Left colon (tissue), 2 donors: ENCODE measurements around the gene ACTR3. TPM values are rescaled to one million over a fixed set of nuclear protein-coding genes. Genes with fewer than 3 reads are reported as not detected.

Experiments used
- ATAC-seq: fragments of 200-7000 bp; cut with Tn5 transposase; one replicate; pipeline ENCODE4 v1.9.1; 2020; ENCODE audit warnings: mild to moderate bottlenecking, moderate library complexity
- DNase-seq, 2 donors: peaks; one replicate each; pipeline ENCODE4 v3.0.0-alpha.2; 2020
- intact Hi-C, 2 donors: fragments of 100-400 bp; cut with DNase I in 1 of 2; cut with micrococcal nuclease in 1 of 2; formaldehyde crosslinking; loops; one replicate each; pipeline versions ENCODE4 v1.11.2 to v1.14.0; 2022; cut with DNase I, micrococcal nuclease
- total RNA-seq, 2 donors: library from RNA; stranded (reverse); fragmentation: NEBNext Ultra II Directional; extraction: Animal tissue kit (Norgen Biotek cat#: 25700); gene quantifications; one replicate each; pipeline ENCODE4 v1.2.1, GENCODE V29; 2021
- donor health status: DM: no; HTN: no; CAD: no.
- donor health status: DM: yes; HTN: yes; CAD: no.

ACTR3 gene
- total RNA-seq, 2 donors from 2014 or later = 252 to 276 TPM

DNA sequence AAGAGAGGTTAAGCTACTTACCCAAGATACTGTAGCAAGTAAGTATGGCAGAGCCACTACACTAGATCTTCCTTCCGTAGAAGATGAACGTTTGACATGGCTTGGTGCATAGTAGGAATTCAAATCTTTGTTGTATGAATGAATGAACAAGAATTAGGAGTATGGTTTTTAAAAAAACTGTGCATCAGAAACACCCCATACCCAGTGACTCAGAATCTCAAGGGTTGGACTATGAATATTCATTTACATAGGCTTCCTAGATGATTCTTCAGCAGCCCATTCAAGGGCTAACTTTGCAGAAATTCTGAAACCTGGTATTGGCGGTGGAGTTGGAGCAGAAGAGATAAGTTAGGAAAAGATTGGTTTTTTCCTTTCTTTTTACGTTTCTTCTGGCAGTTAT is 5.4 kb downstream of the ACTR3 start:
- DNase-seq = no peak
- intact Hi-C loops = no loop called here
- ATAC-seq = no peak

- intact Hi-C loops = no loop called here
- DNase-seq = no peak
- no peak for ATAC-seq
Measured at GRCh38 chr2:113895819-113896563, 6.1 kb downstream of the ACTR3 start.

- intact Hi-C loops = no loop called here
- no peak for DNase-seq
- peak; percentile 59 for ATAC-seq
Measured at GRCh38 chr2:113896791-113897190, 6.9 kb downstream of the ACTR3 start.

DNA sequence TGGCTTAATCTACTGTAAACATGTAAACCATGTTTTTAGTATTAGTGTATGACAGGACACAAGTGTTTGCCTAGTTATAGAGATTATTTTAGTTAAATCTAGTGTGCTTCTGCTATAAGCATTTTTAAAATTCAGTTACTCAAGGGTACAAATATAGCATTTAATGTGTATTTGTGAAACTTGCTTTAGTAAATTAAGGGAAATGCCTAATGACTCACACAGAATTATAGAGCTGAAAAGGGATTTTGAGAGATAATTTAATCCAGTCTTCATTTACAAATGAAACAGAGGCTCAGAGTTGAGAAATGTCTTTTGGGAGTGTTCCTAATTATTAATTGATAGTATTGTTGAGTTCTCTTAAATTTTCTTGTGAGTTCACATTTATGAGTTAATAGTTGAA is 8.2 kb downstream of the ACTR3 start:
- DNase-seq (no peak), ATAC-seq (no peak)
- intact Hi-C loops = no loop called here

GRCh38 chr2:113899166-113899565 is 9.3 kb downstream of the ACTR3 start:
- intact Hi-C loops = no loop called here
- ATAC-seq (no peak), DNase-seq (no peak)

DNA sequence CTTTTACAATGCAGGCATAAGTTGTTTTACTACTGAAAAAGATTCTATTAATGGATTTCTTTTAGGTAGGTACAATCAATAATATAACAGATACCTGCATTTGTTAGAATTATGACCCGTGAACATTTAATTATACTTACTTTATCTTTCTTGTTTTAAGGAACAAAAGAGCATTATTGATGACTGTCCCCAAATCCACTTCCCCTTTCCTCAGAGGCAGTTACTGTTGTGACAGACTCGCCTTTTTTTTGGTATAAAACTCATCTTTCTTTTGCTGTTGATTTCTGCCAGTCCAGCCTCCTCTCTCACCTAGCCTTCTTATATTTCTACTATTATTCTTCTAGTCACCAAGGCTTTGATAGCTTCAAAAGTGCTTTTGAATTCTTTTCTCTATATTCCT is 12.1 kb downstream of the ACTR3 start:
- no peak for DNase-seq
- intact Hi-C loops = no loop called here
- no peak for ATAC-seq

- ATAC-seq = no peak
- intact Hi-C loops = no loop called here
Measured at GRCh38 chr2:113905886-113906285, 16.0 kb downstream of the ACTR3 start.

DNA sequence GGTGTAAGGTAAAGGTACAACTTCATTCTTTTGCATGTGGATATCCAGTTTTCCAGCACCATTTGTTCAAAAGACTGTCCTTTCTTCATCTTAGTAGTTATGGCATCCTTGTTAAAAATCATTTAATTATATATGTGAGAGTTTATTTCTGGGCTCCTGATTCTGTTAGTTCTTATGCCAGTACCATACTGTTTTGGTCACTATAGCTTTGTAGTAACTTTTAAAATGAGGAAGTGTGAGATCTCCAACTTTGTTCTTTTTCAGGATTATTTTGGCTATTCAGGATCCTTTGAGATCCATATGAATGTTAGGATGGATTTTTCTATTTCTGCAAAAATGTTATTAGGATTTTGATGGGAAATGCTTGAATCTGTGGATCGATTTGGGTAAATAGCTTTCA is 16.8 kb downstream of the ACTR3 start:
- intact Hi-C loops = no loop called here
- DNase-seq = no peak

More at GRCh38 chr2:113905886-113906285, 16.0 kb downstream of the ACTR3 start:
- no peak for DNase-seq

GRCh38 chr2:113907297-113907696 is 17.4 kb downstream of the ACTR3 start:
- DNase-seq (no peak), ATAC-seq (peak; percentile 57)

More for the DNA sequence above, 16.8 kb downstream of the ACTR3 start:
- ATAC-seq = no peak

GRCh38 chr2:113910110-113910717 is 20.3 kb downstream of the ACTR3 start:
- DNase-seq (no peak), ATAC-seq (peak; percentile 20)

More at GRCh38 chr2:113907297-113907696, 17.4 kb downstream of the ACTR3 start:
- intact Hi-C loops = no loop called here

GRCh38 chr2:113910967-113911678 is 21.2 kb downstream of the ACTR3 start:
- ATAC-seq (no peak), DNase-seq (no peak)
- intact Hi-C loops = no loop called here

More at GRCh38 chr2:113910110-113910717, 20.3 kb downstream of the ACTR3 start:
- intact Hi-C loops = no loop called here

DNA sequence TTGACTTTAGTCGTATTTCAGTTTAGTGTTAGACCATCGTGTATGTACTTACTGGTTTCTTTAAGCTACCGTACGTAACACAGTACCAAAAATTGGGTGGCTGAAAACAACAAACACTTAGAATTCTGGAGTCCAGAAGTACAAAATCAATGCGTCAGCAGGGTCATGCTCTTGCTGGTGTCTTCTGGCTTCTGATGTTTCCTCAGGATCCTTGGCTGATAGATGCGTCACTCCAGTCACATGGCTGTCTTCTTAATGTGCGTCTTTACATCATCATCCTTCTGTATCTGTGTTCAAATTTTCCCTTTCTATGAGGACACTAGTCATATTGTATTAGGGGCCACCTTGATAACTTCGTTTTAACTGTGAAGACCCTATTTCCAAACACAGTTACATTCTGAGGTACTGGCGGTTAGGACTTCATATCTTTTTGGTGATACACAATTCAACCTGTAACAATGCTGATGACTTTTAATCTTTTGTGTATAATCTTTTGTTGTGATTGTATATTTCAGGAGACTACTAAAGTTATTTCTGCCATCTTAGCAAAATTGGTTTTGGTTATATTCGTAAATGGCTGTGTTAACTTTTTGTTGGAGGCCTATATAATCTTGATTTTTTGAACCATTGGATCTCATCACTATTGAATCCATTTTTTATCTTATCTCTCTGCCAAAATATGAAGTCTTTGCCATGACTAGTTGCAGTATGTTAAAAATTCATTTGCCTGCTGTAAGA is 25.4 kb downstream of the ACTR3 start:
- intact Hi-C loops = no loop called here
- DNase-seq (no peak), ATAC-seq (no peak)

DNA sequence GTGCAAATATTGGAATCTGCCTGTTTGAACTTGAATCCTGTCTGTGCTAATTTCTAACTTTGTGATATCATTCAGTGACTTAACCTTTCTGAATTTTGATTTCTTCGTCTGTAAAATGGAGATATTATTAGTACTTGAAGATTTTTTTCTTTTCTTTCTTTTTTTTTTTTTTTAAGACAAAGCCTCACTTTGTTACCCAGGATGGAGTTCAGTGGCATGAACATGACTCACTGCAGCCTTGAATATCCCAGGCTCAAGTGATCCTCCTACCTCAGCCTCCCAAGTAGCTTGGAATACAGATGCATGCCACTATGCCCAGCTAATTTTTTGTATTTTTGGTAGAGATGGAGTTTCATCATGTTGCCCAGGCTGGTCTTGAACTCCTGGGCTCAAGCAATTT is 28.3 kb downstream of the ACTR3 start:
- no peak for DNase-seq
- ATAC-seq = no peak
- intact Hi-C loops = no loop called here

- ATAC-seq = no peak
- intact Hi-C loops = no loop called here
- DNase-seq = no peak
Measured at GRCh38 chr2:113920996-113921395, 31.1 kb downstream of the ACTR3 start.

DNA sequence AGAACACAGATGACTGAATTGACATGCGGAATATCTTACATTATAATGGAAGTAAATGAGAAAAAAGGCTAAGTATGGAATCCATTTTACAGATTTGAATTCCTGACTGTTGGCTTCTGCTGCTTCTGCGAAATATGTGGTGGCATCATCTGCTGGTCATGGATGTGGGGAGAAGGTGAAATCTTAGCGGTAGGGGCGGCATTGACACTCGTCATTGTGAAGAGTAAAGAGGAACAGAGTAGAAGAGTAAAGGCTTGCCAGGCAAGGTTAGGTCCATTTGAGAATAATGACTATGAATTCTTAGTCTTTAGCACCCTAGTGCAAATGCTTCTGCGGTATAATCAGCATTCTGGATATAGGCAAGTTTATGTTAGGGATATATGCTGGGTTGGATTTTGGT is 32.4 kb downstream of the ACTR3 start:
- no peak for DNase-seq
- intact Hi-C loops = no loop called here
- ATAC-seq = no peak

DNA sequence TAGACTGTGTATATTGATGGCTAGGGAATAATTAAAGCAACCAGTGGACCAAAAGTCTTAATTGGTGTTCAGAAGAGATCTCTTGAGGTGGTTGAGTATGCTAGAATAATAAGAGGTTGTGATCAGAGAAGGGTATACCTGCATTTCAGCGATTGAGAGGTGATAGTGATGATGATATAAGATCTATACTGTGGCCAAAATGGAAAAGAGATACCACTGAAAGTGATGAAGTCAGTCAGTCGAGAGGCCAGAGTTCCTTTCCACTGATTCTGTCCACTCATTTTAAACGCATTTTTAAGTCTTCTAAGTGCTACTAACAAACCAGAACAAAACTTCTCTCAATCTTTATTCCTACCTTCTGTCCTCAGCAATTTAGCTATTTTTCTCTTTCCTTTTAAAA is 32.9 kb downstream of the ACTR3 start:
- no peak for ATAC-seq
- DNase-seq = no peak
- intact Hi-C loops = no loop called here

DNA sequence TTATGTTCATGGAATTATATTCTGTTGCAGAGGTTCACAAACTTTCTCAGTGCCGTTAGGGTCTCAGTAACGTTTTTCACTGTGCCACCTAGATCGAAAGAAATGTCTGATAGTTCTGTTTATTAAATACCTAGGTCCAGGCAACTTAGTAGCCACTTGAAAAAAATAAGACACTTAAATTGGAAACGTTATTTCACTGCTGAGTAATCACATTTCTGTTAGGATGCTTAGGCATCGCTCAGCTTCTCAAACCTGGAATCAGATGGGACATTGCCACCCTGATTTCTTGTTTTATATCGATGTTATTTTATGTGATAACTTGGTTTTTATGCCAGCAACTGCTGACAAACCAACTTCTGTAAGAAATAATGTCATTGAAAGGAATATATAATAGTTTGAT is 36.0 kb downstream of the ACTR3 start:
- no peak for ATAC-seq
- intact Hi-C loops = no loop called here
- no peak for DNase-seq

- intact Hi-C loops = no loop called here
- DNase-seq (no peak), ATAC-seq (no peak)
Measured at GRCh38 chr2:113926314-113926713, 36.4 kb downstream of the ACTR3 start.

- no peak for DNase-seq
- ATAC-seq = no peak
- intact Hi-C loops = no loop called here
Measured at GRCh38 chr2:113930448-113930847, 40.6 kb downstream of the ACTR3 start.
